Gastrocnemius medialis (tissue), 4 donors: ENCODE results near the gene KHNYN. TPM values are rescaled to one million over a fixed set of nuclear protein-coding genes. Genes with fewer than 3 reads are reported as not detected.

Source experiments
- ATAC-seq, 2 donors: fragments of 150-250 bp; one replicate each; pipeline ENCODE4 v1.9.1; 2016
- DNase-seq, 2 donors: peaks; one replicate each; pipeline ENCODE4 v3.0.0-alpha.2; 2019
- H3K27ac ChIP-seq, 4 donors: fragments of 200-600 bp; sonication (generic); 1 replicate in 1 of 4; 2 replicates in 3 of 4; pipeline ENCODE4 v1.5.1; 2016 to 2018; ENCODE audit warnings: mild to moderate bottlenecking in 2 of 4, moderate library complexity in 1 of 4
- H3K27me3 ChIP-seq, 3 donors: fragments of 200-600 bp; sonication (generic) in 2 of 3; 1 replicate in 1 of 3; 2 replicates in 2 of 3; pipeline versions ENCODE4 v1.5.1 to v1.6.0; 2016 to 2019; ENCODE audit warnings: mild to moderate bottlenecking in 1 of 3, moderate library complexity in 1 of 3
- H3K36me3 ChIP-seq, 2 donors: fragments of 200-600 bp; sonication (generic) in 1 of 2; one replicate each; pipeline ENCODE4 v1.5.1; 2017 to 2018
- H3K4me1 ChIP-seq, 2 donors: fragments of 200-600 bp; sonication (generic) in 1 of 2; one replicate each; pipeline ENCODE4 v1.5.1; 2016 to 2017; ENCODE audit warnings: mild to moderate bottlenecking in 2 of 2
- H3K4me3 ChIP-seq, 4 donors: fragments of 200-600 bp; sonication (generic) in 3 of 4; 1 replicate in 1 of 4; 2 replicates in 3 of 4; pipeline ENCODE4 v1.5.1; 2016 to 2019; ENCODE audit warnings: mild to moderate bottlenecking in 2 of 4
- H3K9me3 ChIP-seq, 3 donors: fragments of 200-600 bp; sonication (generic) in 2 of 3; 1 replicate in 1 of 3; 2 replicates in 2 of 3; pipeline ENCODE4 v1.5.1; 2016 to 2019
- POLR2A ChIP-seq, 2 donors: fragments of 450-650 bp; IDR thresholded peaks; one replicate each; pipeline ENCODE4 v1.6.1; 2017; ENCODE audit warnings: antibody characterized with exemption in 2 of 2, mild to moderate bottlenecking in 2 of 2, moderate library complexity in 2 of 2
- in situ Hi-C, 4 donors: fragments of 200-750 bp; cut with MboI; loops; one replicate each; pipeline versions ENCODE4 v1.15.0 to v1.8.0; 2017; ENCODE audit warnings: low sequenced_read_pairs in 4 of 4
- intact Hi-C: fragments of 100-400 bp; cut with DNase I; formaldehyde crosslinking; loops from one replicate; pipeline ENCODE4 v1.15.1; 2023; ENCODE audit warnings: low total_unique reads
- total RNA-seq, 4 donors: library from RNA; depleted of rRNA; stranded (reverse); fragments of >200 nt; gene quantifications; one replicate each; pipeline versions ENCODE4 v1.1.0 to v1.2.3, GENCODE V29; 2016
- TF ChIP-seq, protein P1 (sequence below), 5 experiments: fragments of 450-650 bp in 3 of 5; fragments of 200-600 bp in 2 of 5; sonication (generic) in 2 of 5; IDR thresholded peaks in 4 of 5; conservative IDR thresholded peaks in 1 of 5; 1 replicate in 4 of 5; 2 replicates in 1 of 5; pipeline ENCODE4 v1.5.1; 2016 to 2019; ENCODE audit warnings: antibody characterized with exemption in 5 of 5, mild to moderate bottlenecking in 3 of 5, moderate library complexity in 3 of 5

Gene KHNYN
- total RNA-seq, 4 donors from 2014 or later, result 35.1 to 50.5 (median 44.7) TPM

DNA sequence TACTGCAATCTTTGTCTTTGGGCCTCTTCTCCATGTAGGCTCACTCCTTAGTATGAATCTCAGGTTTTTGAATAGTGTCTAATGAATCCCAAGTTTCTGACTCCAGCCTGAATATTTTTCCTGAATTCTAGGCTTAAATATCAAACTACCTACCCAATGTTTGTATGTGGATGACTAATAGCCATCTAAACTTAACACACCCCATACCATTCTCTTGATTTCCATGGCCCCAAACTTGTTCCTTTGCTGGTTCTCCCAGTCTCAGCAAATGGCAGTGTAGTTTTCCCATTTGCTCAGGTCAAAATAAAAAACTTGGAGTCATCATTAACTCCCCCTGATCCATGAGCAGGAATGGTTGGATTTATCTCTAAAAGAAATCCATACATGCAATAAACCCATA, 31.6 kb downstream of the KHNYN start:
- TF ChIP-seq POLR2A (IDR thresholded peaks at IDR 0.05), result no peak
- TF ChIP-seq, protein P1, sequence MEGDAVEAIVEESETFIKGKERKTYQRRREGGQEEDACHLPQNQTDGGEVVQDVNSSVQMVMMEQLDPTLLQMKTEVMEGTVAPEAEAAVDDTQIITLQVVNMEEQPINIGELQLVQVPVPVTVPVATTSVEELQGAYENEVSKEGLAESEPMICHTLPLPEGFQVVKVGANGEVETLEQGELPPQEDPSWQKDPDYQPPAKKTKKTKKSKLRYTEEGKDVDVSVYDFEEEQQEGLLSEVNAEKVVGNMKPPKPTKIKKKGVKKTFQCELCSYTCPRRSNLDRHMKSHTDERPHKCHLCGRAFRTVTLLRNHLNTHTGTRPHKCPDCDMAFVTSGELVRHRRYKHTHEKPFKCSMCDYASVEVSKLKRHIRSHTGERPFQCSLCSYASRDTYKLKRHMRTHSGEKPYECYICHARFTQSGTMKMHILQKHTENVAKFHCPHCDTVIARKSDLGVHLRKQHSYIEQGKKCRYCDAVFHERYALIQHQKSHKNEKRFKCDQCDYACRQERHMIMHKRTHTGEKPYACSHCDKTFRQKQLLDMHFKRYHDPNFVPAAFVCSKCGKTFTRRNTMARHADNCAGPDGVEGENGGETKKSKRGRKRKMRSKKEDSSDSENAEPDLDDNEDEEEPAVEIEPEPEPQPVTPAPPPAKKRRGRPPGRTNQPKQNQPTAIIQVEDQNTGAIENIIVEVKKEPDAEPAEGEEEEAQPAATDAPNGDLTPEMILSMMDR (IDR thresholded peaks at IDR 0.05 in 4 of 5, conservative IDR thresholded peaks at IDR 0.05 in 1 of 5), result no peak
- Histone ChIP-seq H3K9me3 (no peaks in the 10 kb centered on the region), H3K36me3 (no peaks in the 10 kb centered on the region), H3K4me3 (no peak overlapping the region), H3K4me1 (no peaks in the 10 kb centered on the region), H3K27me3 (peaks cover 0 to 2% (median 0%) of the 10 kb centered on the region in 3 donors), H3K27ac (no peak overlapping the region)
- no peak for ATAC-seq
- no peak for DNase-seq
- intact Hi-C loops, result no loop called here
- in situ Hi-C loops, result no loop called here

DNA sequence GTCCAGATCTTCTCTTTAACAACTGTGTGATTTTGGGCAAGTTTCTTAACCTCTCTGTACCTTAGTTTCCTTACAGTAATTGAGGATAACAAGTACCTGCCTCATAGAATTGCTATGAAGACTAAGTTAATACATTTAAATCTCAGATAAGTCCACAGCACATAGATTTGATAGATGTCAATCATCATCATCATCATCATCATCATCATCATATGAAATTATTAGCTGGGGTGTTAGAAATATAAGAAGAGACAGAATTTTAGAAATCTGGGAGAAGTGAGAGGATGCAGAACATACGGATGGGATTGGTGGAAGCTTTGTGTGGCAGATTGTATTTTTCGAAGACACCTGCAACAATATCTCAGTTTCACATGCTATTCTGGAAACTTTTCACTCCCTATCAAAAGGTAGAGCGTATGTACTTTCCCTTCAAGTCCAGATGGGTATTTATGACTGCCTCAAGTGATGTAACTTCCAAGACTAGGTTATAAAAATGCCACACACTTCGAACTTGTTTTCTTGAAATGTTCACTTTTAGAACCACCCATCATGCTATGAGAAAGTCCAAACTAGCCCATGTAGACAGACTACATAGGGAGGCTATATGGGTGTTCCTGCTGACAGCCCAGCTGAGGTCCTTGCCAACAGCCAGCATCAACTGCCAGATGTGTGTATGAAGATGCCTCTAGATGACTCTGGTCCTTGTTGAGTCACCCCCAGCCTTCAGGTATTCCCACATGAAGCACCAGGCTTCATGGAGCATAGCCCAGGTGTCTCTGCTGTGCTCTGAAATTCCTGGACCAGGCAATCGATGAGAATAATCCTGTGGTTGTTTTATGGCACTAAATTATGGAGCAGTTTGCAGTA, 33.5 kb downstream of the KHNYN start:
- Histone ChIP-seq H3K4me1 (no peaks in the 10 kb centered on the region), H3K9me3 (no peaks in the 10 kb centered on the region), H3K36me3 (no peaks in the 10 kb centered on the region), H3K27me3 (no peaks in the 10 kb centered on the region), H3K4me3 (no peak overlapping the region), H3K27ac (no peak overlapping the region)
- TF ChIP-seq, protein P1 (IDR thresholded peaks at IDR 0.05 in 4 of 5, conservative IDR thresholded peaks at IDR 0.05 in 1 of 5), result no peak
- TF ChIP-seq POLR2A (IDR thresholded peaks at IDR 0.05), result no peak
- intact Hi-C loops (no loop called here), in situ Hi-C loops (no loop called here)
- ATAC-seq (no peak), DNase-seq (no peak)

- H3K4me1 ChIP-seq, result no peaks in the 10 kb centered on the region
- no peak overlapping the region for H3K4me3 ChIP-seq
- in situ Hi-C loops, result no loop called here
- TF ChIP-seq, protein P1 (IDR thresholded peaks at IDR 0.05 in 4 of 5, conservative IDR thresholded peaks at IDR 0.05 in 1 of 5), result no peak
- TF ChIP-seq POLR2A (IDR thresholded peaks at IDR 0.05), result no peak
- no peak for ATAC-seq
- H3K36me3 ChIP-seq, result no peaks in the 10 kb centered on the region
- no peaks in the 10 kb centered on the region for H3K9me3 ChIP-seq
- no peak overlapping the region for H3K27ac ChIP-seq
- no peak for DNase-seq
- intact Hi-C loops, result no loop called here
- no peaks in the 10 kb centered on the region for H3K27me3 ChIP-seq
These were observed 34.4 kb downstream of the KHNYN start for GRCh38 chr14:24463884-24464785.

DNA sequence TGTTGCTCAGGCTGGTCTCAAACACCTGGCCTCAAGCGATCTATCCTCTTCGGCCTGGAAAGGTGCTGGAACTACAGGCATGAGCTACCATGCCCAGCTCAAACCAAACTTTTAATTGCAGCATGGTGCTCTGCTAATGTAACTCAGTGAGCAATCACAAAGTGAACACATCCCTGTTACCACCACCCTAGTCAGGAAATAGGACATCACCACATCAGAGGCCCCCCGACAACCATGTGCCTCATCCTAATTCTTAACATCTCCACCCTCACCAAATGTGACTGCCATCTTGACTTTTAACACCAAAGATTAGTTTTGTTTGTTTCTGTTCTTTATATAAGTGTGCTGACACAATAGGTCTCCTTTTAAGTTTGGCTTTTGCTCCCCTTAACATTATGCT, 35.6 kb downstream of the KHNYN start:
- Histone ChIP-seq H3K27me3 (no peaks in the 10 kb centered on the region), H3K4me1 (no peaks in the 10 kb centered on the region), H3K9me3 (no peaks in the 10 kb centered on the region), H3K36me3 (no peaks in the 10 kb centered on the region), H3K27ac (no peak overlapping the region), H3K4me3 (no peak overlapping the region)
- intact Hi-C loops, result no loop called here
- in situ Hi-C loops, result no loop called here
- TF ChIP-seq, protein P1 (IDR thresholded peaks at IDR 0.05 in 4 of 5, conservative IDR thresholded peaks at IDR 0.05 in 1 of 5), result no peak
- TF ChIP-seq POLR2A (IDR thresholded peaks at IDR 0.05), result no peak
- DNase-seq (no peak), ATAC-seq (no peak)
